OCI-LY7 (cell line): ENCODE measurements around the gene SIRPA. TPM values are rescaled to one million over a fixed set of nuclear protein-coding genes. Genes with fewer than 3 reads are reported as not detected.

Experiments
- BruUV-seq: library from RNA; stranded (reverse); fragments of 400-500 nt; replicated peaks from 2 replicates; lab custom pipeline; 2021; lab: Mats Ljungman, UMichigan
- CTCF ChIA-PET: fragments of 300-600 bp; sonication (Branson Sonifier 250); formaldehyde crosslinking; loops from one replicate; lab custom pipeline; 2022; ENCODE audit warnings: antibody characterized with exemption; ENCODE audit not compliant: unreplicated experiment; lab: Charles Lee
- POLR2A ChIA-PET: fragments of 300-600 bp; sonication (Branson Sonifier 250); formaldehyde crosslinking; loops from one replicate; lab custom pipeline; 2022; ENCODE audit warnings: antibody characterized with exemption; lab: Charles Lee
- DNase-seq: peaks from one replicate; pipeline ENCODE4 v3.0.0-alpha.2; 2015; ENCODE audit warnings: low spot score
- H2AFZ ChIP-seq: fragments of 200-600 bp; sonication (generic), shearing (Covaris generic); 2 replicates; pipeline ENCODE4 v1.6.1; 2014; ENCODE audit warnings: mild to moderate bottlenecking, antibody characterized with exemption, low read length, moderate library complexity
- H3K27ac ChIP-seq: fragments of 200-600 bp; sonication (generic); 2 replicates; pipeline ENCODE4 v1.5.1; 2014; ENCODE audit warnings: mixed run types, low read depth, mild to moderate bottlenecking, moderate library complexity, low read length, inconsistent platforms; ENCODE audit not compliant: poor library complexity, severe bottlenecking
- H3K36me3 ChIP-seq: fragments of 200-600 bp; sonication (generic); 2 replicates; pipeline ENCODE4 v1.6.1; 2014; ENCODE audit warnings: mild to moderate bottlenecking, antibody characterized with exemption, low read length, moderate library complexity, mixed read lengths; ENCODE audit not compliant: insufficient read depth
- H3K4me1 ChIP-seq: fragments of 200-600 bp; sonication (generic); 2 replicates; pipeline ENCODE4 v1.5.1; 2014; ENCODE audit warnings: mild to moderate bottlenecking, low read length; ENCODE audit not compliant: insufficient read depth, poor library complexity, severe bottlenecking
- H3K4me2 ChIP-seq: fragments of 200-600 bp; sonication (generic); 2 replicates; pipeline ENCODE4 v1.6.1; 2014; ENCODE audit warnings: mild to moderate bottlenecking, low read length
- H3K4me3 ChIP-seq: fragments of 200-600 bp; sonication (generic); 2 replicates; pipeline ENCODE4 v1.5.1; 2014; ENCODE audit warnings: mild to moderate bottlenecking, low read depth, low read length; ENCODE audit not compliant: poor library complexity, severe bottlenecking
- H3K79me2 ChIP-seq: fragments of 200-600 bp; sonication (generic); 2 replicates; pipeline ENCODE4 v1.6.1; 2016; ENCODE audit warnings: low read depth, mild to moderate bottlenecking, low read length, moderate library complexity, mixed read lengths; ENCODE audit not compliant: insufficient read depth
- H3K9me2 ChIP-seq: fragments of 200-600 bp; sonication (generic); 2 replicates; pipeline ENCODE4 v1.6.1; 2016; ENCODE audit warnings: mild to moderate bottlenecking, low read length, mixed read lengths; ENCODE audit not compliant: insufficient read depth
- H3K9me3 ChIP-seq: fragments of 200-600 bp; sonication (generic); 2 replicates; pipeline ENCODE4 v1.6.1; 2014; ENCODE audit warnings: mild to moderate bottlenecking, mixed run types, low read length, mixed read lengths
- H4K20me1 ChIP-seq: fragments of 200-600 bp; sonication (generic); 2 replicates; pipeline ENCODE4 v1.6.1; 2014; ENCODE audit warnings: mild to moderate bottlenecking, antibody characterized with exemption, low read length, moderate library complexity, mixed read lengths; ENCODE audit not compliant: insufficient read depth
- EZH2phosphoT487 ChIP-seq: fragments of 200-600 bp; sonication (generic); IDR thresholded peaks from 2 replicates; pipeline ENCODE4 v1.6.1; 2018; ENCODE audit warnings: low read depth, borderline replicate concordance, mild to moderate bottlenecking, mixed run types, antibody characterized with exemption, low read length, moderate library complexity, mixed read lengths
- intact Hi-C: fragments of 100-400 bp; cut with micrococcal nuclease; formaldehyde crosslinking; loops from one replicate; pipeline ENCODE4 v1.10.0; 2022; ENCODE audit not compliant: unreplicated experiment
- total RNA-seq, 2 experiments: library from RNA; depleted of rRNA in 1 of 2; stranded (reverse); fragments of >200 nt in 1 of 2; shearing (Covaris generic) in 1 of 2; gene quantifications; 2 replicates each; pipeline ENCODE4 v1.2.3, GENCODE V29; 2014 to 2022
- TF ChIP-seq, protein P1 (sequence below): fragments of 200-600 bp; sonication (generic); conservative IDR thresholded peaks from 2 replicates; pipeline ENCODE4 v1.5.1; 2014; ENCODE audit warnings: mild to moderate bottlenecking, antibody characterized with exemption, low read length, moderate library complexity, mixed read lengths

Gene SIRPA
- total RNA-seq, 2 experiments from 2014 or later = not detected

DNA sequence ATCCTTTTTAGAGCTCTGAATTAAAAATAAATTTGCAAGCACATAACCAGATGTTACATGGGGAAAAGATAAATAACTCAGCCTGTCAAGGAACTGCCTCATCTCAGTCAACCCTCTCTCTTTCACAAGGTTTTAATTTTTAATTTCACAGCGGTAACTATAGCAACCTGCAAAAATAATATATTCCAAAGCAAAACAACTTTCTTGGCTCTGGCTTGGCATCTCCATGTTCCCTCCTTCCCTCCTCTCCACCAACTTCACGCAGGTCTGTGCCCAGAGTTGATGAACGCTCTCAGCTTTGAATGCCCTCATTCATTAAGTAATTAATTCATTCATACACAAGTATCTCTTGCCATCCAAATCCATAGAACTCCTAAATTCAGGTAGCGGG is 32.5 kb upstream of the SIRPA start:
- ChIA-PET POLR2A (interaction anchor here (1.0 kb wide), 1 partner anchor 9 kb away, joined by 3 read pairs; no protein-coding TSS in a partner anchor), CTCF (no interaction called here)
- Histone ChIP-seq H3K9me2 (no peaks in the 10 kb centered on the region), H3K4me1 (no peaks in the 10 kb centered on the region), H3K4me3 (no peak overlapping the region), H3K79me2 (no peaks in the 10 kb centered on the region), H3K27ac (no peak overlapping the region), H3K9me3 (no peaks in the 10 kb centered on the region), H4K20me1 (no peaks in the 10 kb centered on the region), H2AFZ (no peak overlapping the region), H3K4me2 (no peak overlapping the region), H3K36me3 (no peaks in the 10 kb centered on the region)
- no TSS peak for BruUV-seq
- intact Hi-C loops = no loop called here
- TF ChIP-seq EZH2phosphoT487 = no peak
- TF ChIP-seq, protein P1, sequence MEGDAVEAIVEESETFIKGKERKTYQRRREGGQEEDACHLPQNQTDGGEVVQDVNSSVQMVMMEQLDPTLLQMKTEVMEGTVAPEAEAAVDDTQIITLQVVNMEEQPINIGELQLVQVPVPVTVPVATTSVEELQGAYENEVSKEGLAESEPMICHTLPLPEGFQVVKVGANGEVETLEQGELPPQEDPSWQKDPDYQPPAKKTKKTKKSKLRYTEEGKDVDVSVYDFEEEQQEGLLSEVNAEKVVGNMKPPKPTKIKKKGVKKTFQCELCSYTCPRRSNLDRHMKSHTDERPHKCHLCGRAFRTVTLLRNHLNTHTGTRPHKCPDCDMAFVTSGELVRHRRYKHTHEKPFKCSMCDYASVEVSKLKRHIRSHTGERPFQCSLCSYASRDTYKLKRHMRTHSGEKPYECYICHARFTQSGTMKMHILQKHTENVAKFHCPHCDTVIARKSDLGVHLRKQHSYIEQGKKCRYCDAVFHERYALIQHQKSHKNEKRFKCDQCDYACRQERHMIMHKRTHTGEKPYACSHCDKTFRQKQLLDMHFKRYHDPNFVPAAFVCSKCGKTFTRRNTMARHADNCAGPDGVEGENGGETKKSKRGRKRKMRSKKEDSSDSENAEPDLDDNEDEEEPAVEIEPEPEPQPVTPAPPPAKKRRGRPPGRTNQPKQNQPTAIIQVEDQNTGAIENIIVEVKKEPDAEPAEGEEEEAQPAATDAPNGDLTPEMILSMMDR = no peak
- no peak for DNase-seq

DNA sequence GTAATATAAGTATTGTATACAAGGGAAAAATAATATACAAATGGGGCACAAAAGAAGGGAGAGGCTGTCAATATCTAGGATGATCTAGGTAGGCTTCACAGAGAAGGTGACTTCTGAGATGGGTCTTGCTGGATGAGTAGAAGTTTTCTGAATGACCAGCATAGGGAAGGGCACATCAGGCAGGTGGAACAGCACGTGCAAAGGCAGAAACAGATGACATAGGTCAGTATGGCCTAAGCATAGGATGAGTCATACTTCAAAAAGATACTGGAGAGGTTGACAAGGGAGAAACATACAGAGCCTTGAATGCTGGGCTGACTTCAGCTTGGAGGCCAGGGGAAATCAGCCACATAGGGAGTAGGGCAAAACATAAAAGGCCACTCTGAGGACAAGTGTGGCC is 31.9 kb upstream of the SIRPA start:
- Histone ChIP-seq H3K4me1 (no peaks in the 10 kb centered on the region), H2AFZ (no peak overlapping the region), H3K27ac (no peak overlapping the region), H3K4me3 (no peak overlapping the region), H3K79me2 (no peaks in the 10 kb centered on the region), H3K36me3 (no peaks in the 10 kb centered on the region), H3K4me2 (no peak overlapping the region), H3K9me3 (no peaks in the 10 kb centered on the region), H3K9me2 (no peaks in the 10 kb centered on the region), H4K20me1 (no peaks in the 10 kb centered on the region)
- DNase-seq = no peak
- TF ChIP-seq, protein P1 = no peak
- no peak for TF ChIP-seq EZH2phosphoT487
- ChIA-PET POLR2A (interaction anchor here (1.0 kb wide), 1 partner anchor 9 kb away, joined by 3 read pairs; no protein-coding TSS in a partner anchor), CTCF (no interaction called here)
- no TSS peak for BruUV-seq
- intact Hi-C loops = no loop called here

DNA sequence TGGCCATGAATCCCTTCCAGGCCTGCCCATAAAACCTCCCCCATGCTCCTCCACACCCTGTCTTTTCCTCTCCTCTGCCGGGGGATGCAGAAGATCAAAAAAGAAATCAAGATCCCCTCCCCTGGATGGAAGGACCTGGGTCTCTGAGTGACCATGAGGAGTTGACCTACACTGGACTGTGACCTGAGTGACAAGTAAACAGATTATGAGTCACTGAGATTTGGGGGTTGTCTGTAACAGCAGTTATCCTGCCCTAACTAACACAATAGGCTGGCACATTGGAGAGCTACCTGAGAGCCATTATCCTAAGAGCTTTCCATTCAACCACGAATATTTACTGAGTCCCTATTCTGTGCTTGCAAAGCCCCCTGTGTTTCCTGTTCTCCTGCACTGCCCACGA is 28.4 kb upstream of the SIRPA start:
- H3K4me3 ChIP-seq = no peak overlapping the region
- H3K4me1 ChIP-seq = peaks cover 18% of the 10 kb centered on the region
- ChIA-PET POLR2A (no interaction called here), CTCF (no interaction called here)
- H2AFZ ChIP-seq = no peak overlapping the region
- no TSS peak for BruUV-seq
- H3K79me2 ChIP-seq = no peaks in the 10 kb centered on the region
- H3K36me3 ChIP-seq = no peaks in the 10 kb centered on the region
- no peak overlapping the region for H3K27ac ChIP-seq
- TF ChIP-seq EZH2phosphoT487 = no peak
- TF ChIP-seq, protein P1 = no peak
- intact Hi-C loops = no loop called here
- no peaks in the 10 kb centered on the region for H4K20me1 ChIP-seq
- DNase-seq = no peak
- no peaks in the 10 kb centered on the region for H3K9me2 ChIP-seq
- no peaks in the 10 kb centered on the region for H3K9me3 ChIP-seq
- H3K4me2 ChIP-seq = no peak overlapping the region
